Activated T-helper 1 cell treated with Interleukin-2 at 50 U/mL for 16 hours (primary cell): Measurements from ENCODE around the gene GRIK2.

ENCODE experiments used
- DNase-seq: peaks from one replicate; pipeline ENCODE4 v3.0.0-alpha.2; 2020; ENCODE audit warnings: low read depth

Gene GRIK2

DNA sequence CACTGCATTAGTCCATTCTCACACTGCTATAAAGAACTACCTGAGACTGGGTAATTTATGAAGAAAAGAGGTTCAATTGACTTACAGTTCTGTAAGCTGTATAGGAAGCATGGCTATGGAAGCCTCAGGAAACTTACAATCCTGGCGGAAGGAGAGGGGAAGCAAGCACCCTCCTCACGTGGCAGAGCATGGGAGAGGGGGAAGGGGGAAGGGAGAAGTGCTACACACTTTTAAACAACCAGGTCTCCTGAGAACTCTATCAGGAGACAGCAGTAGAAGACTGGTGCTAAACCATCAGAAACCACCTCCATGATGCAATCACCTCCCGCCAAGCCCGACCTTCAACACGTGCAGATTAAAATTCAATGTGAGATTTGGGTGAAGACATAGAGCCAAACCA, 494.0 kb downstream of the GRIK2 start:
- DNase-seq, result no peak

DNA sequence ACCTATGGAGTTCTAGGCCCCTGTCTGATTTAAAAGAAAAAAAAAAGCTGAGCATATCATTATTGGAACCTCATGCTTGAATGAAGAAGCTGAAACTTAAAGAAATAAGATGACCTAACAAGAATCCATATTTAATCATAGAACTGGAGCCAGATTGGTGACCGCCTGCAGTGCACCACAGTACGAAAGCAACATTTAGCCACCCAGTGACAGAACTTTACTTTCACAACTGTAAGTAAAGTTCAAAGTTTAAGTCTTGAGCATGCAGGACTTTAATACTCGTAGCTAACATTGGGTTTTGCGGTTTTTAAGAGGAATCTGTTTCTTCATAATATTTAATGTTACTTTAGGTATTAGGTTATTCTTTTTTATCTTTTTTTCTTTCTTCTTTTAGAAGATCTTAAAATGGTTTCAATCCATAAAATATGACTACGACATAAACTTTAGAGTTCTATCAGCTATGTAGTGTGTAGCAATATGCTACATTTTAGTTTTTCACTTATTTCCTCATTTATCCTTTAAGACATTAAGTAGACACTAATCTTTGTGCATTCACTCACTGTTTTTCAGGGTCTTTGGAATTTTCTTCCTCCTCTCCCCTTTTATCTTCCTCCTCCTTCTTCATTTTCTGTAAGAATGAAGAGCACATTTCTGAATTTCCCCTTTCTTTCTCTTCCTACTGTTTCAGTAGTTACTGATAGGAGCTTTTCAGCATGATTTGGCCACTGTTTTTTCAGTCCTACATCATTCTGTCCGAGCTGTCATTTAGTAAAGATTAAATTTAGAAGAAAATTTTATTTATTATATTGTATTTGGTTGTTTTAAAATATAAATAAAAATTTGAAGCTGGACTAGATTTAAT, 514.1 kb downstream of the GRIK2 start:
- no peak for DNase-seq

- DNase-seq, result no peak
These were observed 515.9 kb downstream of the GRIK2 start for GRCh38 chr6:101909366-101909765.

DNA sequence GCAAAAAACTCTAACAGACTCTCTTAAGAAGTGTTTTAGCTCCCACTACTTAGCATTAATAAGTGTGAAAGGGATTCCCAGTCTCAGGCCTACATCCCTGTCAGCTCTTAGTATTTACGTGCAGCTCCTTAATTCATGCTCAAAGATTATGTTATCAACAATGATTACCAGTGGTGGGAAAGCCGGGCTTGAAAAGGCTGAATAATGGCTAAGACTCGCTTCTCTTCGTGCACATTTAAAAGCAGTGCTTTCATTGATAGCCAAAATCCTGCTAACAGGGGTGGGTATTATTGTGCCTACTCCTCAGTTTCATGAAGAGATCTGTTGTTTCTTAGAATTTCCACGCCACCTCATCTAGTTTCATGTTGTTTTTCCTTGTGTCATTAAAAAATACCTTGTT, 518.8 kb downstream of the GRIK2 start:
- DNase-seq, result no peak

GRCh38 chr6:101918471-101918870, 525.0 kb downstream of the GRIK2 start:
- DNase-seq, result no peak

DNA sequence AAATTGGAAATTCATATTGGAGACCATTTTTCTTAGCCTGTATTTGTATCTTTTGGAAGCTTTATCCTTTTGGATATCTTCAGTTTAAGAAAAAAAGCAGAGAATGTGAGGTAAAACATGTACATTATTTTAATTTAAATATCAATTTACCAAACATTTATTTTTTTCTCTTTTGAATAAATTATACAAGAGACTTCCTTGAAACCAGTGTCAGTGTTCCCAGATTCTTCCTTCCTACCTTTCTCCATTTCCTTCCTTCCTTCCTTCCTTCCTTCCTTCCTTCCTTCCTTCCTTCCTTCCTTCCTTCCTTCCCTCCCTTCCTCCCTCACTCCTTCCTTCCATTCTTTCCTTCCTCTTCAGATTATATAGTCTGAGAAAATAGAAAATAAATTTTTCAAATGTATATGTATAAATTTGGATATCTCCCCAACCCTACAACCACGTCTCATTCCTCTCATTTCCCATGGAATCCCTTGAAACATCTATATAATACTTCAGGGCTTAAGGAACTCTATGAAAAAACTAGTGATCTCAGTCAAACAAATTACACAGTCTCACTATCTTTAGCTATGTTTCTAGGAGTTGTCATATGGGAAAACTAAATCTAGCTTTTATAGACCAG, 528.4 kb downstream of the GRIK2 start:
- no peak for DNase-seq

GRCh38 chr6:101926149-101926925, 532.8 kb downstream of the GRIK2 start:
- DNase-seq, result no peak

DNA sequence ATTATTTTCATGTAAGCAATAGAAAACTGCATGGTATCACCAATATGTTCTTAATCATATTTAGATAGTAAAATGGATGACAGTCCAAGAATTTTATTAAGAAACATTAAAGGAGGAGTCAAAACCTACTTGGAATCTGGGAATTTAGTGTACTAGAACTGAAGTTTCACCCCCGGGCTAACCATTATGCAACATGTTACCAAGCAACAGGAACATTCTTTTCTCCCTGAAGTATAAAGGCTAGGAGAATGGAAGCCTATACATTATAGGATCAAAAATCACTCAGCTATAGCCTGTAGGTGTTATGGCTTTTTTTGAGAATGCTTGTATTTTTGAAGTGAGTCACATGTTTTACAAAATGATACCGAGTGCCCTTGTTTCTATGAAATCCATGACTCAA, 538.3 kb downstream of the GRIK2 start:
- DNase-seq, result no peak

DNA sequence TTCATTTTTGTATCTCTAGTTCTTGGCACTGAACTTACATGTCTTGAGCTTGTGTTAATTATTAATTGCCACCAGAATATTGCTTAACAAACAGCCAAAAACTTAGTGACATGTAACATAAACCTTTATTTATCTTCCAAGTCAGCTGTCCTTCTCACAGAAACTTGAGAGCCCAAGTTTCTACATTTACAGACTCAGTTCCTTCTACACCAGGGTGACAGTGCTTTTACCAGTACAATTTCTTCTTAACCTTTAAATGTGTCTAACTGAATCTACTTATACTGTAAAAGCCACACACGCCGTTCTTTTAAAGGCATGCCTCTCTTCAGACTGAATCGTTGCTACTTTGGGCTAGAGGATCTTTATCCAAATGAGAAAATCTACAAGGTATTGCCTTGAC, 539.2 kb downstream of the GRIK2 start:
- no peak for DNase-seq

DNA sequence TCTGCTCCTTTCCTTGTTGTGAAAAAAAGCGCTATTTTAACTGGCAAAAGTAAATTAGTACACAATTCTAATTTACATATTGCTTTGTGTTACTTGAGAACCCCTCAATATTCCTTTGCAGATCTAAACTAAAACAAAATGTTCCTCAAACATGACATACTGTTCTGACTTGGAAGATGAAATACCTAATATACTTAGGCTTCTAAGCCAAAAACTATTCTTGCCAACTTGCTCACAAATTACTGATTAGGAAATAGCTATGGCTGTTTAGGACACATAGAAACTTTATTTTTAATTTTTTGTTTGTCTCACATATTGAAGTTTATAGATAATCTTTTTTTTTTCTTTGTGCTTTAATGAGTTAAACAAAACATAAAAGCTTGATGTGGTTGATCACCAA, 542.2 kb downstream of the GRIK2 start:
- DNase-seq, result no peak

GRCh38 chr6:101936516-101936915, 543.0 kb downstream of the GRIK2 start:
- DNase-seq, result no peak

DNA sequence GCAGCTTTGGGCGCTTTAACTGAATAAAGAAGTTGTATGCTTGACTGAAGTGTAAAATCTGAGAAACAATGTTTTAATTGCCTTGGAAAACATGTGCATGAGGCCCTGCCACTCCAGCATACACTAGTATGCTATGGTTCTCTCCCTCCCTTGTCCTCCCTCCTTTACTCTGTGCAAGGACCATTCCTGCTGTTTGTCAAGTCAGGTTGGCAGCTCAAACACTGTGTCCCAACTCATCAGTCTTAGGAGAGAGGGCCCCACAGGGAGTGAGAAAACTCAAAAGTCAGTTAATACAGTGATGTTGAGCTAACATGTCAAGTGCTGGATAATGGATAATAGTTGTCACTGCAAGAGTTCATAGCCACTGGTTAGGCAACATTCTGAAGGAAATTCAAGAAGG, 543.6 kb downstream of the GRIK2 start:
- no peak for DNase-seq

DNA sequence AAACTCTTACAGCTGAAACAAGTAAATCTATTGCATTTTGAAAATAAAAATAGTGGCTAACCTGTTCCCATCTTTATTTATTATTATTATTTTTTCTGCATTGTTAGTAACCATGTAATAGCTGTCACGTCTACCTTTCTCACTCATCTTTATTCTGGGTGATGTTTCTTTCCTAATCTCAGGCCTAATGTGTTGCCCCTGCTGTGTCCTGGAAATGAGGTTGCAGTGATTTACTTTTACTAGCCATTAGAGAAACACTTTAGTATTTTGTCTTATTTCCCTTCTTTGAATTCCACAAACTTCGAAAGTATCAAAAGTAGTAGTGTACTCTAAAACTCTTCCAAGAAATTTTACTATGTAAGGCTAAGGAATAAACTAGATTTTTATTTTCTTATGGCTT, 546.9 kb downstream of the GRIK2 start:
- no peak for DNase-seq

DNA sequence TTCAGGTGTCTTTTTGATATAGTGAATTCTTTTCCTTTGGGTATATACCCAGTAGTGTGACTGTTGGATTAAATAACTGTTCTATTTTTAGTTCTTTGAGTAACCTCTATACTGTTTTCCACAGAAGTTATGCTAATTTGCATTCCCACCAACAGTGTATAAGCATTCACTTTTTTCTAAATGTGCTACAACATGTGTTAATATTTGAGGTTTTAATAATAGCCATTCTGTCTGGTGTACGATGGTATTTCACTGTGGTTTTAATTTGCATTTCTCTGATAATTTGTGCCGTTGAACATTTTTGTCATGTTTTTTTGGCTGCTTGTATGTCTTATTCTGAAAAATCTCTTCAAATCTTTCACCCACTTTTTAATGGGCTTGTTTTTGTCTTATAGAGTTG, 563.5 kb downstream of the GRIK2 start:
- DNase-seq, result no peak

GRCh38 chr6:101961357-101961756, 567.8 kb downstream of the GRIK2 start:
- DNase-seq, result no peak

DNA sequence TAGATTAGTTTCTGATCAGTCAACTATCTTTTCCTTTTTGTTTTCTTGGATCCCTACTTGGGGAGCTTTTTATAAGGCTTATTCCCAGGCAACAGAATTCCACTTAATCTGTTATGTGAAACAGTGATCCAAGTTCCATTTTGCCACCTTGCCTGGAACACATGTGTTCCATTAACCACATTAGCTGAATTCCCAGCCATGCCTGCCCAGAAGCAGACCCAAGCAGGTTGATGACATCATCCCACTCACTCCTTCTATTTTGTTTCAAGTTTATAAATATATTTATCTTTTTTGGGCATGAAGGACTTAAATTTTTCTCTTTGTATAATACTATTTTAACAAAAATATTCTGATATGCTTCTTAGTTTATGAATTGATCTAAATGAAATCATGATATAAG, 587.4 kb downstream of the GRIK2 start:
- DNase-seq, result no peak

DNA sequence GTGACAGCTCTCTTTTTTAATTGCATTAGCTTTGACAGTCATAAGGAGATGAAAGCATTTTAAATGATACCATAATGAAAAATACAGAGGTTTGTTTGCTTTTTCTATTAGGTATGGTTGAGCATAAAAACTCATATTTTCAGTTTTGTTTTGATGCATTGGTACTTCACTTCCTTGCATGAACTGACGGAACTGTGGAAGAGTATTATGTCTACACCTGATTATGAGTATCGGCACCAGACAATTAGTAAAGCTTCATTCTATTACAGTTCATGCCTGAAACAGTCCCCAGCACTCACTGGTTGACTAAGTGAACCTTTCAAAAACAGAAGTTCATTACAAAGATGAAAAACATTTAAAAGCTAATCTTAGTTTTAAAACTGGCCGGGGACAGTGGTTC, 593.0 kb downstream of the GRIK2 start:
- DNase-seq, result no peak

DNA sequence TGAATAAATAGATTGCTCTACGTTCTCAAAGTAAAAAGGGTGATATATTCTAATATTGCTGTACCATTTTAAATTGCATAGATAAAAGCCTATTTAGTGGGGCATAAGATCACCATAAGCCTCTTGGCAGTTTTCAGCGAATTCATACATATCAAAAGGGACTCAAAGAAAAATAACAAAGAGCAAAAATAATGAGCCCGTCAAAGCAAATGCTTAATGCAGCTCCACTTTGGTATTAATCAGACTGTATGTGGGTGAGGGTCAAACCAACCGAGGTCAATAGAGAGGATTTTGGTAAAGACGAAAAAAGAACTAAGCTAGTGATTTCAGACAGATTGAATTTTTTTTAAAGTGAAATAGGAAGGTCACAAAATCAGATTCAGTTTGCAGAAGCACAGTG, 598.8 kb downstream of the GRIK2 start:
- DNase-seq, result no peak

- DNase-seq, result no peak
These were observed 601.0 kb downstream of the GRIK2 start for GRCh38 chr6:101994521-101994920.

- no peak for DNase-seq
These were observed 621.9 kb downstream of the GRIK2 start for GRCh38 chr6:102015431-102015830.

DNA sequence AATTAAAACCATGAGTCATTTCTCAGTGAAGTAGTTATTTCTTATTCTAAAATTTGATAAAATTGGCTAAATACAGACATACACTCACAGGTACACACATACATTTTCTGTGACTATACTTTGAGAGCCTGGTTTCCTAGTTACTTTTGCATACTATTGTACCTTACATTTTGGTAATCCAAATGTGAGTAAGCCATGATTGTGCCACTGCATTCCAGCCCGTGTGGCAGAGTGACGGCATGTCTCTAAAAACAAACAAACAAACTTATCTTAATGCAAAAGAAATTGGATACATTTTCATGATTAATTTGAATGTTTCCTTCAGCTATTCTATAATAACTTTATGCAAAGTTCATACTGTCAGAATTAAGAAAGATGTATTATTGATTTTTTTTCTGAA, 628.8 kb downstream of the GRIK2 start:
- DNase-seq, result no peak

DNA sequence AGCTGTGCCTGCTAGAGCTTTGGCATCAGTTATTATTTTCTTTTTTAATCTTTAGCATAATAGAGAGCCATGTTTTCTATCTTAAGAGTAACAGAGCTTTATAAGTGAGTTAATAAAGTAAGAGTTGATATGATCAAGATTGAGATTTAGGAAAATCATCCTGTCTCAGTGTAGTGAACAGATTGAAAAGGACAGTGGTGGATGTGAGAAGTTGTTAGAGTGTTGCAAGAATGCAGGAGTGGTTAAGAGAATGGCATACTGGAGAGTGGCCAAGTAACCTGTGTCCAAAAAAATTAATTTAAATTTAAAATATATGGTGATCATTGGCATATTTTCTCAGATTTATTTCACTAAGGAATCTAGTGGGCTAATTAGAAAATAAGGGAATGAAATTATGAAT, 629.3 kb downstream of the GRIK2 start:
- no peak for DNase-seq
